Lung (tissue), 12 donors: ENCODE results near the gene PLXND1. TPM values are rescaled to one million over a fixed set of nuclear protein-coding genes. Genes with fewer than 3 reads are reported as not detected.
"Not testable (repeated sequence)": the region's sequence is repeated elsewhere in the genome, so short reads cannot be mapped to it uniquely, and the experiment has no call there.

ENCODE experiments used
- ATAC-seq: fragments of 200-7000 bp; cut with Tn5 transposase; one replicate; pipeline ENCODE4 v1.9.1; 2020; ENCODE audit warnings: moderate number of reproducible peaks; ENCODE audit not compliant: insufficient read depth, low FRiP score
- DNase-seq, 3 donors: peaks; one replicate each; pipeline ENCODE4 v3.0.0-alpha.2; 2013 to 2017
- H3K27ac ChIP-seq, 2 donors: one replicate each; pipeline ENCODE4 v1.5.1; 2013; ENCODE audit warnings: mild to moderate bottlenecking in 2 of 2, moderate library complexity in 2 of 2, control low read depth in 1 of 2, inconsistent platforms in 1 of 2, low read depth in 1 of 2, low read length in 1 of 2
- H3K27me3 ChIP-seq, 3 donors: one replicate each; pipeline ENCODE4 v1.5.1; 2013; ENCODE audit warnings: low read length in 2 of 3; ENCODE audit not compliant: control insufficient read depth in 3 of 3, insufficient read depth in 3 of 3
- H3K36me3 ChIP-seq, 4 donors: one replicate each; pipeline ENCODE4 v1.5.1; 2013; ENCODE audit warnings: low read length in 4 of 4, mild to moderate bottlenecking in 1 of 4, moderate library complexity in 1 of 4; ENCODE audit not compliant: control insufficient read depth in 4 of 4, insufficient read depth in 4 of 4
- H3K4me1 ChIP-seq, 5 donors: one replicate each; pipeline ENCODE4 v1.5.1; 2013; ENCODE audit warnings: low read length in 5 of 5, mild to moderate bottlenecking in 2 of 5, moderate library complexity in 1 of 5; ENCODE audit not compliant: control insufficient read depth in 5 of 5, insufficient read depth in 5 of 5
- H3K4me3 ChIP-seq: one replicate; pipeline ENCODE4 v1.5.1; 2013; ENCODE audit warnings: mild to moderate bottlenecking, control low read depth, moderate library complexity
- H3K9ac ChIP-seq, 2 donors: one replicate each; pipeline ENCODE4 v1.5.1; 2013; ENCODE audit warnings: low read length in 2 of 2, control low read depth in 1 of 2; ENCODE audit not compliant: insufficient read depth in 1 of 2
- H3K9me3 ChIP-seq, 4 donors: one replicate each; pipeline ENCODE4 v1.5.1; 2013; ENCODE audit warnings: low read length in 3 of 4, mild to moderate bottlenecking in 1 of 4, moderate library complexity in 1 of 4; ENCODE audit not compliant: control insufficient read depth in 4 of 4, insufficient read depth in 3 of 4
- WGBS, 2 donors: extraction: QIAGEN DNeasy Blood & Tissue Kit; methylation state at CpG; one replicate each; pipeline ENCODE4 v1.1.7; 2013; 5-methylcytosine and 5-hydroxymethylcytosine counted together
- polyA plus RNA-seq, 2 donors: library from polyadenylated mRNA; stranded (reverse); fragments of 200-250 nt; gene quantifications; one replicate each; pipeline ENCODE4 v1.2.1, GENCODE V29; 2013
- total RNA-seq, 2 donors: library from RNA; depleted of rRNA in 1 of 2; stranded (reverse); fragments of >200 nt in 1 of 2; gene quantifications; one replicate each; pipeline ENCODE4 v1.2.1, GENCODE V29; 2014 to 2021
- TF ChIP-seq, protein P1 (sequence below): IDR thresholded peaks from 2 replicates; pipeline ENCODE4 v1.5.1; 2012; ENCODE audit warnings: mild to moderate bottlenecking; ENCODE audit errors: control extremely low read depth, extremely low read depth
- donor health status: control.
- donor health status: control.
- donor health status: Bipolar disorder and iron deficiency.
- donor health status: healthy.
- donor health status: DM: yes; HTN: yes; CAD: no.

PLXND1 gene
- total and polyA plus RNA-seq, 4 donors = 128 to 233 (median 180) TPM

DNA sequence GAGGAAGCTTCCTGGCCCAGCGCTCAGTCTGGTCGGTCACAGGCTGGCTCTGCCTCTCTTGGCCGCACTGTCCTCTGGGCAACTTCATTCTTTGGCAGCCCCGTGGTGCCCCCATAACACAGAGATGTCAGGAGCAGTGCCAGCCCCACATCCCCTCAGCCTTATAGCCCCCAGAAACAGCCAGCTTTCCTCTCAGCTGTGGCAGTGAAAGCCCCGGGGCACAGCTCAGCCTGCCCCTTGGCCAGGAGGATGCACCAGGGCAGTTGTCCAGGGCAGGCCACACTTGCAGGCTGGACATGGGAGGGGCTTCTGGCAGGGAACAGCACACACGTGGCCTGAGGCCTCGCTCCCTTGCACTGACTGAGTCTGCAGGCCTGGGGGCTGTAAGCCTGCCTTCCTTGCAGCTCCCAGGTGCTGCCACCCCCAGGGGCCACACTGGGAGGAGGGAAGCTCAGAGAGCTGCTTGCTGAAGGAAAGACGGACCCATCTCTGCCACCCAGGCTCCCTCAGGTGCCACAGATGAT is 88.4 kb downstream of the PLXND1 start:
- Histone ChIP-seq H3K9me3 (no peaks in the 10 kb centered on the region), H3K4me3 (no peak overlapping the region), H3K27ac (no peak overlapping the region), H3K4me1 (no peaks in the 10 kb centered on the region), H3K36me3 (peaks cover 0 to 39% (median 15%) of the 10 kb centered on the region in 4 donors), H3K9ac (no peak overlapping the region), H3K27me3 (no peaks in the 10 kb centered on the region)
- TF ChIP-seq, protein P1, sequence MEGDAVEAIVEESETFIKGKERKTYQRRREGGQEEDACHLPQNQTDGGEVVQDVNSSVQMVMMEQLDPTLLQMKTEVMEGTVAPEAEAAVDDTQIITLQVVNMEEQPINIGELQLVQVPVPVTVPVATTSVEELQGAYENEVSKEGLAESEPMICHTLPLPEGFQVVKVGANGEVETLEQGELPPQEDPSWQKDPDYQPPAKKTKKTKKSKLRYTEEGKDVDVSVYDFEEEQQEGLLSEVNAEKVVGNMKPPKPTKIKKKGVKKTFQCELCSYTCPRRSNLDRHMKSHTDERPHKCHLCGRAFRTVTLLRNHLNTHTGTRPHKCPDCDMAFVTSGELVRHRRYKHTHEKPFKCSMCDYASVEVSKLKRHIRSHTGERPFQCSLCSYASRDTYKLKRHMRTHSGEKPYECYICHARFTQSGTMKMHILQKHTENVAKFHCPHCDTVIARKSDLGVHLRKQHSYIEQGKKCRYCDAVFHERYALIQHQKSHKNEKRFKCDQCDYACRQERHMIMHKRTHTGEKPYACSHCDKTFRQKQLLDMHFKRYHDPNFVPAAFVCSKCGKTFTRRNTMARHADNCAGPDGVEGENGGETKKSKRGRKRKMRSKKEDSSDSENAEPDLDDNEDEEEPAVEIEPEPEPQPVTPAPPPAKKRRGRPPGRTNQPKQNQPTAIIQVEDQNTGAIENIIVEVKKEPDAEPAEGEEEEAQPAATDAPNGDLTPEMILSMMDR = no peak
- DNase-seq (no peak), ATAC-seq (no peak)
- WGBS, 2 donors = 85 to 87% methylated on average over 8 of the region's 8 CpGs

DNA sequence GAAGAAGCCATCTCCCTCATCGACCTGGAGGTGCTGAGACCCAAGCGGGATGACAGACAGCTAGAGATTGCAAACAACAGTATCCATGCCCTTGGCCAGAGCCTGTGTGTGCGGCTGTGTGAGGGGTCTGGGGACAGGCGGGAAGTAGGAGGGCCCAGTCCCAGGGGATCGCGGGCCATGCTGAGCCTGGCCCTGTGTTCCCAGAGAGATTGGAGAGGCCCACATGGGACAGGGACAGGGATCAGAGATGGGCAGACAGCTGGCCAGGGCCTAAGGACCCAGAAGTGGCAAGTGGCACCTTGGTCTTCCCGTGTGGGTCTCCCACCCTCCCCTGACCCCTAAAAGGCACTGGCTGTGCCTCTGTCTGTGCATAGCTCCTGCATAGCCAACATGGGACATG is 89.0 kb downstream of the PLXND1 start:
- Histone ChIP-seq H3K9me3 (no peaks in the 10 kb centered on the region), H3K36me3 (peaks cover 0 to 40% (median 18%) of the 10 kb centered on the region in 4 donors), H3K27ac (no peak overlapping the region), H3K27me3 (no peaks in the 10 kb centered on the region), H3K9ac (no peak overlapping the region), H3K4me3 (no peak overlapping the region), H3K4me1 (no peaks in the 10 kb centered on the region)
- DNase-seq = no peak
- ATAC-seq = no peak
- WGBS, 2 donors = 92 to 94% methylated on average over 7 of the region's 7 CpGs
- TF ChIP-seq, protein P1 = no peak

DNA sequence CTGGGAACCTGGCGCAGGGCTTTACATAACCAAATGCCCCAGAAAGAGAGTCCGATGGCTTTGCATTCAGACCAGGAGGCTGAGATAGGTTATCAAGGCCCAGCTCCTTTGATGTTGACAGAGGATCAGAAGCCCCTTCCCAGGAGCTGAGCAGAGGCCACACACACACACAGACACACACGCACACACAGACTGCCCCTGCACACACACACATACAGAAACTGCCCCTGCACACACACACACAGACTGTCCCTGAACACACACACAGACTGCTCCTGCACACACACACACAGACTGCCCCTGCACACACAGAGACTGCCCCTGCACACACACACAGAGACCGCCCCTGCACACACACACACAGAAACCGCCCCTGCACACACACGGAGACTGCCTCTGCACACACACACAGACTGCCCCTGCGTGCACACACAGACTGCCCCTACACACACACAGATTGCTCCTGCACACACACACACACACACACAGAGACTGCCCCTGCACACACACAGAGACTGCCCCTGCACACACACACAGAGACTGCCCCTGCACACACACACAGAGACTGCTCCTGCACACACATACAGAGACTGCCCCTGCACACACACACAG is 90.5 kb downstream of the PLXND1 start:
- H3K9me3 ChIP-seq, DNase-seq, H3K4me3 ChIP-seq, H3K9ac ChIP-seq, H3K27ac ChIP-seq, ATAC-seq, H3K4me1 ChIP-seq, H3K27me3 ChIP-seq: not testable (repeated sequence)
- H3K36me3 ChIP-seq = peaks cover 0 to 42% (median 28%) of the 10 kb centered on the region in 4 donors
- WGBS, 2 donors = 92% methylated on average over 7 of the region's 7 CpGs

DNA sequence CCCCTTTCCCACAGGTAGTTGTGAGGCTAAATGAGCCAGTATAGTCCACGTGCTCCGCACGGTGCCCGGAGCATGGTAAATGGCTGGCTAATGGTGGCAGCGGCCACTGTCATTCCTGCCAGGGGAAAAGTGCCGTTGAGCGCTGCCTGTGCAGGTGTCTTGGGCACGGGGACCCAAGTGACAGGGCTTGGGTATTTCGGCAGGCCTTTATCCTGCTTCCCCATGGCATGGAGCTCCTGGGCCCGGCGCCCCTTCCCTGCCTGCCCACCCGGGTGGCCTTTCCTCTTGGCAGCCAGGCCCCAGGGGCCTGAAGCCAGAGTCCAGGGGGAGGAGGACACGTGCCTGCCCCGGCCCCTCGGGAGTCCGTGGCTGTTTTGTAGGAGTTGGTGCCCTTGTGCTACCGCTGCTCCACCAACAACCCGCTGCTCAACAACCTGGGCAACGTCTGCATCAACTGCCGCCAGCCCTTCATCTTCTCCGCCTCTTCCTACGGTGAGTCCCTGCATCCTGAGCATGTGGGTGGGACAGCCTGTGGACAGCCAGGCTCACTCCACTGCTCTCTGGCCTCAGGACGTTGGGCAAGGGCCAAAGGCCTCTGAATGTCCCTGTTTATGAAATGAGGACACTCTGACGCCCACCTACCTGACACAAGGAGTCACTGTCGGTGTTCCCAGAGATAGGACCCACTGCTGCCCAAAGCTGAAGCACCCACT is 91.2 kb downstream of the PLXND1 start:
- not testable (repeated sequence) for H3K9ac ChIP-seq, H3K9me3 ChIP-seq, DNase-seq, ATAC-seq, H3K4me3 ChIP-seq, H3K27ac ChIP-seq, H3K27me3 ChIP-seq, H3K4me1 ChIP-seq
- peaks cover 0 to 42% (median 30%) of the 10 kb centered on the region in 4 donors for H3K36me3 ChIP-seq
- 93 to 97% methylated on average over 17 to 20 of the region's 25 CpGs for WGBS, 2 donors
